H1 (cell line): ENCODE data around the gene PPA1. TPM values are rescaled to one million over a fixed set of nuclear protein-coding genes. Genes with fewer than 3 reads are reported as not detected.

ENCODE experiments used
- CTCF ChIA-PET: fragments of 300-600 bp; sonication (Branson Sonifier 250); formaldehyde crosslinking; loops from one replicate; lab custom pipeline; 2021; ENCODE audit not compliant: partially characterized antibody; lab: Charles Lee
- POLR2A ChIA-PET: fragments of 300-600 bp; sonication (Branson Sonifier 250); formaldehyde crosslinking; loops from one replicate; lab custom pipeline; 2021; ENCODE audit warnings: inconsistent platforms; ENCODE audit not compliant: partially characterized antibody; lab: Charles Lee
- DNase-seq, 2 experiments: peaks; one replicate each; pipeline versions ENCODE4 v3.0.0 to v3.0.0-alpha.2; 2010 to 2022; ENCODE audit warnings: low spot score in 2 of 2, low read depth in 1 of 2, mixed read lengths in 1 of 2
- FAIRE-seq: peaks from 2 replicates; lab custom pipeline; 2011; peaks lifted over from hg19 to GRCh38; lab: Jason Lieb, UNC
- H2AFZ ChIP-seq: 2 replicates; pipeline ENCODE4 v1.8.1; 2012; ENCODE audit warnings: low read length, inconsistent platforms
- H2AK5ac ChIP-seq: 2 replicates; pipeline ENCODE4 v1.6.1; 2013; ENCODE audit warnings: low read depth, low read length
- H2BK120ac ChIP-seq: replicated peaks from 2 replicates; pipeline ENCODE3; 2013; ENCODE audit warnings: low read depth, low read length, inconsistent platforms
- H2BK12ac ChIP-seq: 2 replicates; pipeline ENCODE4 v1.6.1; 2013; ENCODE audit warnings: low read depth, low read length
- H2BK15ac ChIP-seq: 2 replicates; pipeline ENCODE4 v1.6.1; 2013; ENCODE audit warnings: low read length
- H2BK20ac ChIP-seq: 2 replicates; pipeline ENCODE4 v1.6.1; 2013; ENCODE audit warnings: low read length
- H2BK5ac ChIP-seq: 2 replicates; pipeline ENCODE4 v1.6.1; 2013; ENCODE audit warnings: low read depth, low read length
- H3K14ac ChIP-seq: 2 replicates; pipeline ENCODE4 v1.6.1; 2013; ENCODE audit warnings: inconsistent platforms; ENCODE audit not compliant: insufficient read length
- H3K18ac ChIP-seq: 2 replicates; pipeline ENCODE4 v1.6.1; 2013; ENCODE audit warnings: low read length; ENCODE audit errors: extremely low read depth
- H3K23ac ChIP-seq: 2 replicates; pipeline ENCODE4 v1.6.1; 2013; ENCODE audit warnings: inconsistent platforms; ENCODE audit not compliant: insufficient read length
- H3K23me2 ChIP-seq: 2 replicates; pipeline ENCODE4 v1.6.1; 2013; ENCODE audit warnings: low read depth, low read length
- H3K27ac ChIP-seq: 2 replicates; pipeline ENCODE4 v1.6.1; 2011; ENCODE audit warnings: low read depth, low read length, inconsistent platforms
- H3K27me3 ChIP-seq, 4 experiments: replicated peaks in 1 of 4; 1 replicate in 1 of 4; 2 replicates in 3 of 4; pipeline versions ENCODE4 v1.6.1 to v1.8.1; 2011 to 2013; ENCODE audit warnings: low read length in 3 of 4, mild to moderate bottlenecking in 3 of 4, inconsistent platforms in 2 of 4, mixed read lengths in 2 of 4, moderate library complexity in 1 of 4; ENCODE audit not compliant: control insufficient read depth in 3 of 4, insufficient read depth in 3 of 4; ENCODE audit errors: extremely low read depth in 1 of 4
- H3K36me3 ChIP-seq, 4 experiments: 2 replicates each; pipeline versions ENCODE4 v1.6.1 to v1.8.1; 2011 to 2013; ENCODE audit warnings: mild to moderate bottlenecking in 4 of 4, low read length in 3 of 4, moderate library complexity in 2 of 4, control low read depth in 1 of 4, inconsistent platforms in 1 of 4; ENCODE audit not compliant: insufficient read depth in 4 of 4, control insufficient read depth in 2 of 4
- H3K4ac ChIP-seq: replicated peaks from 2 replicates; pipeline ENCODE3; 2013; ENCODE audit warnings: low read length, low read depth, mixed read lengths, inconsistent platforms; ENCODE audit not compliant: insufficient read length
- H3K4me1 ChIP-seq, 4 experiments: replicated peaks in 1 of 4; 1 replicate in 1 of 4; 2 replicates in 3 of 4; pipeline versions ENCODE4 v1.6.1 to v1.8.1; 2011 to 2013; ENCODE audit warnings: low read length in 3 of 4, inconsistent platforms in 2 of 4, mixed read lengths in 1 of 4; ENCODE audit not compliant: insufficient read depth in 4 of 4, control insufficient read depth in 3 of 4
- H3K4me2 ChIP-seq, 2 experiments: 2 replicates each; pipeline versions ENCODE4 v1.6.1 to v1.8.1; 2011 to 2013; ENCODE audit warnings: low read depth in 2 of 2, low read length in 2 of 2, control low read depth in 1 of 2, inconsistent platforms in 1 of 2, mild to moderate bottlenecking in 1 of 2; ENCODE audit not compliant: insufficient read depth in 1 of 2
- H3K4me3 ChIP-seq, 4 experiments: fragments of 200-600, 300-600 bp in 1 of 4; sonication (generic), shearing (Covaris generic), sonication (Bioruptor Twin) in 1 of 4; 2 replicates each; pipeline versions ENCODE4 v1.5.1 to v1.8.1; 2011 to 2016; ENCODE audit warnings: low read length in 4 of 4, low read depth in 3 of 4, control low read depth in 2 of 4, inconsistent platforms in 2 of 4, mild to moderate bottlenecking in 2 of 4, mixed read lengths in 1 of 4, moderate library complexity in 1 of 4; ENCODE audit not compliant: insufficient read depth in 2 of 4; ENCODE audit errors: extremely low read depth in 1 of 4
- H3K56ac ChIP-seq: replicated peaks from 2 replicates; pipeline ENCODE3; 2013; ENCODE audit warnings: low read depth, mild to moderate bottlenecking, mixed read lengths, low read length, inconsistent platforms; ENCODE audit not compliant: insufficient read length
- H3K79me1 ChIP-seq: 2 replicates; pipeline ENCODE4 v1.6.1; 2013; ENCODE audit warnings: low read depth, low read length, control low read depth
- H3K79me2 ChIP-seq, 2 experiments: 2 replicates each; pipeline versions ENCODE4 v1.6.1 to v1.8.1; 2012 to 2013; ENCODE audit warnings: low read length in 2 of 2, mild to moderate bottlenecking in 2 of 2, inconsistent platforms in 1 of 2; ENCODE audit not compliant: insufficient read depth in 2 of 2, control insufficient read depth in 1 of 2
- H3K9ac ChIP-seq, 4 experiments: replicated peaks in 1 of 4; 1 replicate in 1 of 4; 2 replicates in 3 of 4; pipeline versions ENCODE4 v1.6.1 to v1.8.1; 2011 to 2013; ENCODE audit warnings: low read depth in 3 of 4, low read length in 3 of 4, control low read depth in 2 of 4, mild to moderate bottlenecking in 2 of 4, moderate library complexity in 2 of 4, inconsistent platforms in 1 of 4; ENCODE audit errors: extremely low read depth in 1 of 4
- H3K9me3 ChIP-seq, 2 experiments: 2 replicates each; pipeline versions ENCODE4 v1.6.1 to v1.8.1; 2012 to 2013; ENCODE audit warnings: mild to moderate bottlenecking in 2 of 2, moderate library complexity in 2 of 2, control low read depth in 1 of 2, inconsistent platforms in 1 of 2, low read depth in 1 of 2, low read length in 1 of 2, mixed read lengths in 1 of 2; ENCODE audit not compliant: insufficient read depth in 2 of 2
- H4K20me1 ChIP-seq, 2 experiments: replicated peaks in 1 of 2; 2 replicates each; pipeline versions ENCODE3 to v1.8.1; 2011 to 2013; ENCODE audit warnings: inconsistent platforms in 2 of 2, low read length in 2 of 2, mild to moderate bottlenecking in 1 of 2; ENCODE audit not compliant: insufficient read depth in 2 of 2, control insufficient read depth in 1 of 2
- H4K5ac ChIP-seq: 2 replicates; pipeline ENCODE4 v1.6.1; 2013; ENCODE audit warnings: low read length, low read depth, mixed read lengths, inconsistent platforms; ENCODE audit not compliant: insufficient read length
- H4K8ac ChIP-seq: 2 replicates; pipeline ENCODE4 v1.8.0; 2013; ENCODE audit warnings: mild to moderate bottlenecking, moderate library complexity, low read length, inconsistent platforms; ENCODE audit not compliant: insufficient read depth; ENCODE audit errors: extremely low read depth
- H4K91ac ChIP-seq: replicated peaks from 2 replicates; pipeline ENCODE3; 2013; ENCODE audit warnings: low read length, mixed read lengths, inconsistent platforms; ENCODE audit not compliant: insufficient read length
- CBX5 ChIP-seq: fragments of 300-800, 300-1000 bp; sonication (generic); IDR thresholded peaks from 2 replicates; pipeline ENCODE4 v1.7.1; 2016; ENCODE audit warnings: antibody characterized with exemption, low read length, low read depth
- HDAC6 ChIP-seq: IDR thresholded peaks from one replicate; pipeline ENCODE4 v1.7.1; 2012; ENCODE audit warnings: low read depth, mild to moderate bottlenecking, inconsistent platforms, low read length, moderate library complexity
- JUN ChIP-seq: IDR thresholded peaks from 2 replicates; pipeline ENCODE4 v1.6.1; 2011; ENCODE audit warnings: low read depth, mild to moderate bottlenecking, improper control_type of control experiment, low read length
- KDM4A ChIP-seq: IDR thresholded peaks from one replicate; pipeline ENCODE4 v1.7.1; 2012; ENCODE audit warnings: low read depth, mild to moderate bottlenecking, moderate library complexity, low read length, inconsistent platforms; ENCODE audit not compliant: severe bottlenecking
- MAX ChIP-seq: IDR thresholded peaks from 2 replicates; pipeline ENCODE4 v1.6.1; 2012; ENCODE audit warnings: inconsistent platforms
- RBBP5 ChIP-seq: IDR thresholded peaks from 2 replicates; pipeline ENCODE4 v1.7.1; 2012; ENCODE audit warnings: low read depth, mild to moderate bottlenecking, inconsistent platforms, low read length, moderate library complexity, borderline replicate concordance
- RFX5 ChIP-seq: IDR thresholded peaks from 2 replicates; pipeline ENCODE4 v1.6.1; 2011; ENCODE audit warnings: low read depth, low read length, improper control_type of control experiment, borderline replicate concordance
- SRF ChIP-seq: IDR thresholded peaks from 2 replicates; pipeline ENCODE4 v1.6.1; 2011; ENCODE audit warnings: mild to moderate bottlenecking, low read depth, low read length, moderate library complexity
- TCF12 ChIP-seq: IDR thresholded peaks from 2 replicates; pipeline ENCODE4 v1.6.1; 2011; ENCODE audit warnings: low read depth, mild to moderate bottlenecking, low read length
- WGBS, 2 experiments: shearing (Covaris generic) in 1 of 2; methylation state at CpG; one replicate each; pipeline versions ENCODE4 v1.1.6 to v1.1.7; 2013 to 2015; ENCODE audit warnings: low lambda C conversion rate in 2 of 2, mixed read lengths in 2 of 2, inconsistent platforms in 1 of 2, low coverage in 1 of 2, missing lambda C conversion rate in 1 of 2; ENCODE audit not compliant: insufficient replicate concordance in 2 of 2, insufficient coverage in 1 of 2, insufficient read length in 1 of 2; ENCODE audit errors: extremely low coverage in 1 of 2, missing lambda C conversion rate in 1 of 2; 5-methylcytosine and 5-hydroxymethylcytosine counted together
- polyA plus RNA-seq, 7 experiments: library from polyadenylated mRNA; depleted of rRNA in 3 of 7; stranded (reverse) in 5 of 7; unstranded in 2 of 7; fragments of >200 nt in 5 of 7; fragments of 200-250 nt in 2 of 7; gene quantifications; 1 replicate in 5 of 7; 2 replicates in 1 of 7; 4 replicates in 1 of 7; pipeline versions ENCODE4 v1.2.1 to v1.2.3, GENCODE V29; 2011 to 2013; ENCODE audit warnings: missing spikeins in 2 of 7, mixed read lengths in 2 of 7
- total RNA-seq: library from RNA; stranded (reverse); fragmentation: NEBNext Ultra II Directional; extraction: Animal tissue kit (Norgen Biotek cat#: 25700); gene quantifications from 2 replicates; pipeline ENCODE4 v1.2.1, GENCODE V29; 2021
- TF ChIP-seq, protein P1 (sequence below): IDR thresholded peaks from 2 replicates; pipeline ENCODE4 v1.6.1; 2012; ENCODE audit warnings: inconsistent platforms

The PPA1 gene
- total and polyA plus RNA-seq, 2 of the 8 experiments (the other 6 are each of a cell fraction or from before 2014, with no cell fraction given), result 77.0 to 191 TPM

DNA sequence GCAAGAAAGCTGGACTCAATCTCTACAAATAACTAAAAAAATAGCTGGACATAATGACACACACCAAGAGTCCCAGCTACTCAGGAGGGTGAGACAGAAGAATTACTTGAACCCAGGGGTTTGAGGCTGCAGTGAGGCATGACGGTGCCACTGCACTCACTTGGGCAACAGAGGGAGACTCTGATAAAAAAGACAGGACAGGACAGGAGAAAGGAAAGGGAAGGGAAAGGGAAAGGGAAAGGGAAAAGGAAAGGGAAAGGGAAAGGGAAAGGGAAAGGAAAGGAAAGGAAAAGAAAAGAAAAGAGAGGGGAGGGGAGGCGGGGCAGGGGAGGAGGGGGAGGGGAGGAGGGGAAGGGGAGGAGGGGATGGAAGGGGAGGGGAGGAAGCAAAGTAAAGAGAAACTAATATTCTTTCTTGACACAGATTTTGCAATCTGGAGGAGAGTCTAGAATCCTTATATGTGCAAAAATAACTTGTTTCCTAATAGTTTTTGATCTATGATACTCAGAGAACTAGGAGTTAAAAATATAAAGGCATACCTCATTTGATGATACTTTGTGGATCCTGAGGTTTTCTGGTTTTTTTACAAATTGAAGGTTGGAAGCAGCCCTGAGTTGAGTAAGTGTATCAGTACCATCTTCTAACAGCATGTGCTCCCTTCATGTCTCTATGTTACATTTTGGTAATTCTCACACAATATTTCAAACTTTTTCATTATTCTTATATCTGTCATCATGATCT, 70.9 kb downstream of the PPA1 start:
- peaks cover 15 to 67% of the 10 kb centered on the region in 2 experiments for H3K79me2 ChIP-seq
- WGBS, 2 experiments, result 93% methylated on average over 1 of the region's 2 CpGs; no CpG with 5 or more reads in 1 of the 2 experiments
- FAIRE-seq, result no peak
- TF ChIP-seq RBBP5, result no peak
- no peak for TF ChIP-seq SRF
- TF ChIP-seq RFX5, result no peak
- TF ChIP-seq, protein P1, sequence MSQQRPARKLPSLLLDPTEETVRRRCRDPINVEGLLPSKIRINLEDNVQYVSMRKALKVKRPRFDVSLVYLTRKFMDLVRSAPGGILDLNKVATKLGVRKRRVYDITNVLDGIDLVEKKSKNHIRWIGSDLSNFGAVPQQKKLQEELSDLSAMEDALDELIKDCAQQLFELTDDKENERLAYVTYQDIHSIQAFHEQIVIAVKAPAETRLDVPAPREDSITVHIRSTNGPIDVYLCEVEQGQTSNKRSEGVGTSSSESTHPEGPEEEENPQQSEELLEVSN, result no peak
- TF ChIP-seq KDM4A, result no peak
- no peak for TF ChIP-seq HDAC6
- TF ChIP-seq MAX, result no peak
- no peak for TF ChIP-seq TCF12
- no peak for TF ChIP-seq JUN
- no peak for TF ChIP-seq CBX5

More for the DNA sequence above, 70.9 kb downstream of the PPA1 start:
- Histone ChIP-seq H3K56ac (no peak overlapping the region), H3K9ac (peak overlapping the region in 1 of 4 experiments; percentile 14; a peak in 1 of 7 replicates), H3K4me3 (no peak overlapping the region), H2BK15ac (no peak overlapping the region), H4K5ac (no peak overlapping the region), H3K9me3 (no peaks in the 10 kb centered on the region), H3K79me1 (no peaks in the 10 kb centered on the region), H2BK12ac (no peak overlapping the region), H2AK5ac (no peak overlapping the region), H4K20me1 (peaks cover 9 to 17% of the 10 kb centered on the region in 2 experiments), H3K14ac (no peak overlapping the region), H3K27me3 (no peaks in the 10 kb centered on the region), H2BK20ac (no peak overlapping the region), H2BK120ac (no peak overlapping the region), H2BK5ac (no peak overlapping the region), H3K23me2 (no peaks in the 10 kb centered on the region), H3K36me3 (peaks cover 0 to 36% (median 12%) of the 10 kb centered on the region in 4 experiments; a peak in 4 of 8 replicates), H3K4me1 (0 out of 7 replicates have a peak, but pooled peaks cover 0 to 2% (median 0%) of the 10 kb centered on the region in 4 experiments), H3K18ac (no peak overlapping the region), H2AFZ (no peak overlapping the region), H3K23ac (no peak overlapping the region), H4K8ac (no peak overlapping the region), H3K4me2 (no peak overlapping the region), H3K27ac (no peak overlapping the region), H3K4ac (no peak overlapping the region), H4K91ac (no peak overlapping the region)
- ChIA-PET CTCF (interaction anchor here (0.6 to 1.7 kb wide), 3 partner anchors 14 to 203 kb away, joined by 3 to 9 read pairs (median 3); partner anchors contain the start of gene TYSND1), POLR2A (interaction anchor here (0.9 kb wide), 1 partner anchor 42 kb away, joined by 3 read pairs; no protein-coding TSS in a partner anchor)
- no peak for DNase-seq
